Stimulated activated naive CD4-positive, alpha-beta T cell treated with Interleukin-2 at 50 U/mL for 16 hours (primary cell): ENCODE results near the gene MED12L.
A peak's percentile ranks its signal among the peaks of the same experiment; 100 is the strongest.

Experiments used
- DNase-seq: peaks from one replicate; lab custom pipeline; 2025; lab: John Stamatoyannopoulos, UW

Gene MED12L

GRCh38 chr3:151259664-151260063 lies 174.2 kb downstream of the MED12L start:
- no peak for DNase-seq

- no peak for DNase-seq
Observed at GRCh38 chr3:151262871-151263525, 177.5 kb downstream of the MED12L start.

GRCh38 chr3:151264605-151265004 lies 179.1 kb downstream of the MED12L start:
- no peak for DNase-seq

GRCh38 chr3:151265166-151265565 lies 179.7 kb downstream of the MED12L start:
- no peak for DNase-seq

GRCh38 chr3:151265866-151266265 lies 180.4 kb downstream of the MED12L start:
- DNase-seq = no peak

GRCh38 chr3:151267066-151267465 lies 181.6 kb downstream of the MED12L start:
- DNase-seq = no peak

GRCh38 chr3:151268267-151269235 lies 183.1 kb downstream of the MED12L start:
- no peak for DNase-seq

GRCh38 chr3:151269631-151270030 lies 184.2 kb downstream of the MED12L start:
- DNase-seq = no peak

- no peak for DNase-seq
Observed at GRCh38 chr3:151275091-151275490, 189.6 kb downstream of the MED12L start.

GRCh38 chr3:151276038-151276686 lies 190.7 kb downstream of the MED12L start:
- DNase-seq = no peak

- peak; percentile 12 for DNase-seq
Observed at GRCh38 chr3:151276687-151277042, 191.2 kb downstream of the MED12L start.

GRCh38 chr3:151278230-151278629 lies 192.8 kb downstream of the MED12L start, which contains the start of gene P2RY14:
TSS of gene P2RY14 (minus strand) at chr3:151278542. CDS start at chr3:151214316, 64,226 bp downstream.
- DNase-seq = no peak

- DNase-seq = no peak
Observed at GRCh38 chr3:151281671-151282324, 196.3 kb downstream of the MED12L start.

- DNase-seq = no peak
Observed at GRCh38 chr3:151282921-151283320, 197.5 kb downstream of the MED12L start.

- DNase-seq = no peak
Observed at GRCh38 chr3:151283387-151283786, 197.9 kb downstream of the MED12L start.

- DNase-seq = peak; percentile 5
Observed at GRCh38 chr3:151283907-151284461, 198.5 kb downstream of the MED12L start.

- DNase-seq = no peak
Observed at GRCh38 chr3:151285940-151286339, 200.5 kb downstream of the MED12L start.

GRCh38 chr3:151289445-151289844 lies 204.0 kb downstream of the MED12L start:
- DNase-seq = no peak

- DNase-seq = no peak
Observed at GRCh38 chr3:151290673-151291072, 205.2 kb downstream of the MED12L start.

- no peak for DNase-seq
Observed at GRCh38 chr3:151293127-151293526, 207.7 kb downstream of the MED12L start.

- DNase-seq = no peak
Observed at GRCh38 chr3:151296226-151296625, 210.8 kb downstream of the MED12L start.

- DNase-seq = no peak
Observed at GRCh38 chr3:151297429-151297828, 212.0 kb downstream of the MED12L start.
